Parathyroid adenoma (tissue), 2 donors: ENCODE data around the gene NAP1L4.
A peak's percentile ranks its signal among the peaks of the same experiment; 100 is the strongest.

Experiments
- H2AFZ ChIP-seq: fragments of 300-600 bp; sonication (generic); one replicate; pipeline ENCODE4 v1.7.0; 2017; ENCODE audit warnings: antibody characterized with exemption, mild to moderate bottlenecking
- H3K27ac ChIP-seq: fragments of 300-600 bp; sonication (generic); one replicate; pipeline ENCODE4 v1.7.0; 2017
- H3K27me3 ChIP-seq: fragments of 300-600 bp; sonication (generic); one replicate; pipeline ENCODE4 v1.7.0; 2017; ENCODE audit warnings: low read length; ENCODE audit not compliant: control insufficient read depth, insufficient read depth
- H3K36me3 ChIP-seq: fragments of 300-600 bp; sonication (generic); one replicate; pipeline ENCODE4 v1.7.0; 2017; ENCODE audit warnings: low read length; ENCODE audit not compliant: control insufficient read depth, insufficient read depth
- H3K4me1 ChIP-seq: fragments of 300-600 bp; sonication (generic); one replicate; pipeline ENCODE4 v1.7.0; 2017; ENCODE audit warnings: control low read depth
- H3K4me2 ChIP-seq: fragments of 300-600 bp; sonication (generic); one replicate; pipeline ENCODE4 v1.7.0; 2017; ENCODE audit warnings: low read length
- H3K4me3 ChIP-seq: fragments of 300-600 bp; sonication (generic); one replicate; pipeline ENCODE4 v1.7.0; 2017; ENCODE audit warnings: low read depth, low read length
- H3K79me2 ChIP-seq: fragments of 300-600 bp; sonication (generic); one replicate; pipeline ENCODE4 v1.7.0; 2017; ENCODE audit warnings: control low read depth
- H3K9ac ChIP-seq: fragments of 300-600 bp; sonication (generic); one replicate; pipeline ENCODE4 v1.7.0; 2017; ENCODE audit warnings: mild to moderate bottlenecking
- H3K9me3 ChIP-seq: fragments of 300-600 bp; sonication (generic); one replicate; pipeline ENCODE4 v1.7.0; 2017; ENCODE audit warnings: low read length; ENCODE audit not compliant: control insufficient read depth
- CTCF ChIP-seq: fragments of 300-600 bp; sonication (generic); IDR thresholded peaks from one replicate; pipeline ENCODE4 v1.7.0; 2017; ENCODE audit warnings: antibody characterized with exemption, mild to moderate bottlenecking
- donor health status: primary hyperparathyroidism.

NAP1L4 gene

DNA sequence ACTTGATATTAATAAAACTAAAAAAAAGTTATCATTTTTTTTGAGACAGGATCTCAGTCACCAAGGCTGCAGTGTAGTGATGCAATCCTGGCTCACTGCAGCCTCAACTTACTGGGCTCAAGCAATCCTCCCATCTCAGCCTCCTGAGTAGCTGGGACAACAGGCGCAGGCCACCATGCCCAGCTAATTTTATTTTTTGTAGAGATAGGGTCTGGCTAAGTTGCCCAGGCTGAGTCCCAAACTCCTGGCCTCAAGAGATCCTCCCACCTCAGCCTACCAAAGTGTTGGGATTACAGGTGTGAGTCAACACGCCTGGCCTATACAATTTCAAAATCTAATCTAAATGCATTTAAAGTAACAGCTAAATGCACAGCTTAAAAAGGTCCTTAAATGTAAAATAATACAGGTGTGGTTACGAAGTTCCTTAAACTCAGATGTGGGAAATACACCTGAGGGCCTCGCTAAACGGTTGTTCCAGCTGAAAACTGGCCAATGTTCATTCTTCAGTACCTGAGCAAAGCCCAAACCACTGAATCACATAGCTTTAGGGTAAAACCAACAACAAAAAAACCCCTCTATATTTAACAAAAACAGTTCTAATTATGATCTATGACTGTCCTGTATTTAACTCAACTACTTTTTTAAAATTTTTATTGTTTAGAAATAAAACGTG is 11.8 kb downstream of the NAP1L4 start:
- Histone ChIP-seq H3K9me3 (no peaks in the 10 kb centered on the region), H3K79me2 (peaks cover 24% of the 10 kb centered on the region), H3K36me3 (no peaks in the 10 kb centered on the region)

GRCh38 chr11:2977113-2977512 is 15.0 kb downstream of the NAP1L4 start:
- Histone ChIP-seq H3K4me2 (no peak overlapping the region), H3K36me3 (no peaks in the 10 kb centered on the region), H3K9me3 (no peaks in the 10 kb centered on the region), H2AFZ (no peak overlapping the region), H3K4me3 (no peak overlapping the region), H3K4me1 (peaks cover 2% of the 10 kb centered on the region), H3K27ac (no peak overlapping the region), H3K79me2 (peaks cover 23% of the 10 kb centered on the region), H3K9ac (no peak overlapping the region), H3K27me3 (no peaks in the 10 kb centered on the region)
- TF ChIP-seq CTCF = no peak

More for the DNA sequence above, 11.8 kb downstream of the NAP1L4 start:
- no peak overlapping the region for H2AFZ ChIP-seq
- H3K4me2 ChIP-seq = no peak overlapping the region
- H3K9ac ChIP-seq = no peak overlapping the region
- TF ChIP-seq CTCF = no peak
- no peak overlapping the region for H3K27ac ChIP-seq
- H3K27me3 ChIP-seq = no peaks in the 10 kb centered on the region
- peaks cover 2% of the 10 kb centered on the region for H3K4me1 ChIP-seq
- H3K4me3 ChIP-seq = no peak overlapping the region

- Histone ChIP-seq H3K9ac (no peak overlapping the region), H2AFZ (no peak overlapping the region), H3K27me3 (no peaks in the 10 kb centered on the region), H3K4me3 (no peak overlapping the region), H3K4me1 (peaks cover 2% of the 10 kb centered on the region), H3K79me2 (peaks cover 19% of the 10 kb centered on the region), H3K9me3 (no peaks in the 10 kb centered on the region), H3K36me3 (no peaks in the 10 kb centered on the region), H3K27ac (no peak overlapping the region), H3K4me2 (no peak overlapping the region)
- TF ChIP-seq CTCF = no peak
Observed at GRCh38 chr11:2976294-2977063, 15.7 kb downstream of the NAP1L4 start.

GRCh38 chr11:2975594-2975993 is 16.5 kb downstream of the NAP1L4 start:
- no peak overlapping the region for H3K9ac ChIP-seq
- H3K36me3 ChIP-seq = no peaks in the 10 kb centered on the region
- no peaks in the 10 kb centered on the region for H3K27me3 ChIP-seq
- H3K27ac ChIP-seq = no peak overlapping the region
- peaks cover 2% of the 10 kb centered on the region for H3K4me1 ChIP-seq
- no peak overlapping the region for H3K4me3 ChIP-seq
- H3K4me2 ChIP-seq = no peak overlapping the region
- H3K79me2 ChIP-seq = peaks cover 19% of the 10 kb centered on the region
- H2AFZ ChIP-seq = no peak overlapping the region
- H3K9me3 ChIP-seq = no peaks in the 10 kb centered on the region
- TF ChIP-seq CTCF = peak; percentile 37
